ENCODE results near the gene SORCS2.

The SORCS2 gene

GRCh38 chr4:7522452-7523220, 330.3 kb downstream of the SORCS2 start:
- ChIA-PET POLR2A (no interaction called here), CTCF (no interaction called here)
- no peak for DNase-seq (ENCODE audit: low read depth, low spot score)
- H3K4me3 ChIP-seq (ENCODE audit: low read depth, low read length), result no peak overlapping the region
- TF ChIP-seq, protein P1, sequence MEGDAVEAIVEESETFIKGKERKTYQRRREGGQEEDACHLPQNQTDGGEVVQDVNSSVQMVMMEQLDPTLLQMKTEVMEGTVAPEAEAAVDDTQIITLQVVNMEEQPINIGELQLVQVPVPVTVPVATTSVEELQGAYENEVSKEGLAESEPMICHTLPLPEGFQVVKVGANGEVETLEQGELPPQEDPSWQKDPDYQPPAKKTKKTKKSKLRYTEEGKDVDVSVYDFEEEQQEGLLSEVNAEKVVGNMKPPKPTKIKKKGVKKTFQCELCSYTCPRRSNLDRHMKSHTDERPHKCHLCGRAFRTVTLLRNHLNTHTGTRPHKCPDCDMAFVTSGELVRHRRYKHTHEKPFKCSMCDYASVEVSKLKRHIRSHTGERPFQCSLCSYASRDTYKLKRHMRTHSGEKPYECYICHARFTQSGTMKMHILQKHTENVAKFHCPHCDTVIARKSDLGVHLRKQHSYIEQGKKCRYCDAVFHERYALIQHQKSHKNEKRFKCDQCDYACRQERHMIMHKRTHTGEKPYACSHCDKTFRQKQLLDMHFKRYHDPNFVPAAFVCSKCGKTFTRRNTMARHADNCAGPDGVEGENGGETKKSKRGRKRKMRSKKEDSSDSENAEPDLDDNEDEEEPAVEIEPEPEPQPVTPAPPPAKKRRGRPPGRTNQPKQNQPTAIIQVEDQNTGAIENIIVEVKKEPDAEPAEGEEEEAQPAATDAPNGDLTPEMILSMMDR (IDR thresholded peaks at IDR 0.05; ENCODE audit: insufficient read depth, low read length, missing control alignments), result no peak

- TF ChIP-seq, protein P1 (IDR thresholded peaks at IDR 0.05; ENCODE audit: insufficient read depth, low read length, missing control alignments), result no peak
- CTCF ChIA-PET, result no interaction called here
- no peak for DNase-seq (ENCODE audit: low read depth, low spot score)
- no peak overlapping the region for H3K4me3 ChIP-seq (ENCODE audit: low read depth, low read length)
- POLR2A ChIA-PET, result no interaction called here
These were observed 331.2 kb downstream of the SORCS2 start for GRCh38 chr4:7523526-7523925.

GRCh38 chr4:7524064-7524682, 331.8 kb downstream of the SORCS2 start:
- H3K4me3 ChIP-seq (ENCODE audit: low read depth, low read length), result no peak overlapping the region
- TF ChIP-seq, protein P1 (IDR thresholded peaks at IDR 0.05; ENCODE audit: insufficient read depth, low read length, missing control alignments), result no peak
- DNase-seq (ENCODE audit: low read depth, low spot score), result no peak
- ChIA-PET POLR2A (no interaction called here), CTCF (no interaction called here)

- DNase-seq (ENCODE audit: low read depth, low spot score), result no peak
- TF ChIP-seq, protein P1 (IDR thresholded peaks at IDR 0.05; ENCODE audit: insufficient read depth, low read length, missing control alignments), result no peak
- ChIA-PET POLR2A (no interaction called here), CTCF (no interaction called here)
- no peak overlapping the region for H3K4me3 ChIP-seq (ENCODE audit: low read depth, low read length)
These were observed 332.5 kb downstream of the SORCS2 start for GRCh38 chr4:7524843-7525242.

- no peak for DNase-seq (ENCODE audit: low read depth, low spot score)
- POLR2A ChIA-PET, result no interaction called here
- H3K4me3 ChIP-seq (ENCODE audit: low read depth, low read length), result no peak overlapping the region
- TF ChIP-seq, protein P1 (IDR thresholded peaks at IDR 0.05; ENCODE audit: insufficient read depth, low read length, missing control alignments), result no peak
- CTCF ChIA-PET, result no interaction called here
These were observed 334.2 kb downstream of the SORCS2 start for GRCh38 chr4:7526491-7526890.

- ChIA-PET POLR2A (no interaction called here), CTCF (no interaction called here)
- no peak overlapping the region for H3K4me3 ChIP-seq (ENCODE audit: low read depth, low read length)
- no peak for DNase-seq (ENCODE audit: low read depth, low spot score)
- TF ChIP-seq, protein P1 (IDR thresholded peaks at IDR 0.05; ENCODE audit: insufficient read depth, low read length, missing control alignments), result no peak
These were observed 334.7 kb downstream of the SORCS2 start for GRCh38 chr4:7526929-7527535.
